ENCODE data around the gene CACNA1C. TPM values are rescaled to one million over a fixed set of nuclear protein-coding genes. Genes with fewer than 3 reads are reported as not detected.

The CACNA1C gene
- total RNA-seq, 2 donors from 2014 or later, result 0.86 to 6.3 TPM

GRCh38 chr12:2475984-2476383 lies 423.2 kb downstream of the CACNA1C start:
- Mint-ChIP-seq H3K9me3 (no peaks in the 10 kb centered on the region), H3K4me1 (peaks cover 5% of the 10 kb centered on the region), H3K36me3 (ENCODE audit: low read depth) (no peaks in the 10 kb centered on the region), H3K27ac (no peak overlapping the region), H3K4me3 (no peak overlapping the region), H3K27me3 (ENCODE audit: insufficient read depth) (no peaks in the 10 kb centered on the region)
- H3K27me3 ChIP-seq (ENCODE audit: control insufficient read depth, insufficient read depth, low read length, poor library complexity, severe bottlenecking), result no peaks in the 10 kb centered on the region
- H3K4me3 ChIP-seq (ENCODE audit: low read length), result no peak overlapping the region
- H3K4me1 ChIP-seq (ENCODE audit: control insufficient read depth, insufficient read depth, low read length), result peaks cover 4% of the 10 kb centered on the region
- no peak overlapping the region for H3K27ac ChIP-seq (ENCODE audit: low read depth, low read length)
- no peak for TF ChIP-seq CTCF (conservative IDR thresholded peaks at IDR 0.05)
- 84 to 92% methylated on average over 5 of the region's 5 CpGs for WGBS, 2 experiments (ENCODE audit: insufficient coverage in 1 of 2, insufficient read length in 1 of 2)
- H3K9me3 ChIP-seq (ENCODE audit: control insufficient read depth, low read length), result no peaks in the 10 kb centered on the region
- H3K9ac ChIP-seq (ENCODE audit: extremely low read depth, low read length, poor library complexity, severe bottlenecking), result no peak overlapping the region
- no peak for DNase-seq
- no peaks in the 10 kb centered on the region for H3K36me3 ChIP-seq (ENCODE audit: control insufficient read depth, insufficient read depth, low read length)

GRCh38 chr12:2477009-2477766 lies 424.4 kb downstream of the CACNA1C start:
- Mint-ChIP-seq H3K9me3 (no peaks in the 10 kb centered on the region), H3K4me1 (peaks cover 5% of the 10 kb centered on the region)

GRCh38 chr12:2479851-2480535 lies 427.2 kb downstream of the CACNA1C start:
- H3K4me1 Mint-ChIP-seq, result peaks cover 5% of the 10 kb centered on the region
- no peak for TF ChIP-seq CTCF (conservative IDR thresholded peaks at IDR 0.05)
- no peaks in the 10 kb centered on the region for H3K36me3 Mint-ChIP-seq (ENCODE audit: low read depth)
- H3K9ac ChIP-seq (ENCODE audit: extremely low read depth, low read length, poor library complexity, severe bottlenecking), result no peak overlapping the region
- no peak for DNase-seq
- no peaks in the 10 kb centered on the region for H3K27me3 ChIP-seq (ENCODE audit: control insufficient read depth, insufficient read depth, low read length, poor library complexity, severe bottlenecking)
- peaks cover 4% of the 10 kb centered on the region for H3K4me1 ChIP-seq (ENCODE audit: control insufficient read depth, insufficient read depth, low read length)
- H3K27ac ChIP-seq (ENCODE audit: low read depth, low read length), result no peak overlapping the region
- H3K4me3 Mint-ChIP-seq, result no peak overlapping the region
- no peaks in the 10 kb centered on the region for H3K9me3 Mint-ChIP-seq
- no peak overlapping the region for H3K4me3 ChIP-seq (ENCODE audit: low read length)
- H3K27ac Mint-ChIP-seq, result no peak overlapping the region
- WGBS, 2 experiments (ENCODE audit: insufficient coverage in 1 of 2, insufficient read length in 1 of 2), result 94 to 98% methylated on average over 9 to 13 of the region's 13 CpGs
- peaks cover 3% of the 10 kb centered on the region for H3K27me3 Mint-ChIP-seq (ENCODE audit: insufficient read depth)
- H3K36me3 ChIP-seq (ENCODE audit: control insufficient read depth, insufficient read depth, low read length), result no peaks in the 10 kb centered on the region
- H3K9me3 ChIP-seq (ENCODE audit: control insufficient read depth, low read length), result no peaks in the 10 kb centered on the region

More at GRCh38 chr12:2477009-2477766, 424.4 kb downstream of the CACNA1C start:
- Mint-ChIP-seq H3K4me3 (no peak overlapping the region), H3K27me3 (ENCODE audit: insufficient read depth) (peaks cover under 1% of the 10 kb centered on the region), H3K27ac (no peak overlapping the region), H3K36me3 (ENCODE audit: low read depth) (no peaks in the 10 kb centered on the region)
- Histone ChIP-seq H3K9ac (ENCODE audit: extremely low read depth, low read length, poor library complexity, severe bottlenecking) (no peak overlapping the region), H3K36me3 (ENCODE audit: control insufficient read depth, insufficient read depth, low read length) (no peaks in the 10 kb centered on the region), H3K27me3 (ENCODE audit: control insufficient read depth, insufficient read depth, low read length, poor library complexity, severe bottlenecking) (no peaks in the 10 kb centered on the region), H3K27ac (ENCODE audit: low read depth, low read length) (no peak overlapping the region), H3K4me3 (ENCODE audit: low read length) (no peak overlapping the region), H3K9me3 (ENCODE audit: control insufficient read depth, low read length) (no peaks in the 10 kb centered on the region), H3K4me1 (ENCODE audit: control insufficient read depth, insufficient read depth, low read length) (peaks cover 4% of the 10 kb centered on the region)
- DNase-seq, result no peak
- TF ChIP-seq CTCF (conservative IDR thresholded peaks at IDR 0.05), result no peak
- WGBS, 2 experiments (ENCODE audit: insufficient coverage in 1 of 2, insufficient read length in 1 of 2), result 84 to 91% methylated on average over 2 to 8 of the region's 8 CpGs

All from endodermal cell (in vitro differentiated cells).